CD4-positive, alpha-beta T cell treated with Interleukin-4 for 4 hours (primary cell): ENCODE data around the gene CHAF1B.
A peak's percentile ranks its signal among the peaks of the same experiment; 100 is the strongest.

Experiments
- DNase-seq: peaks from one replicate; pipeline ENCODE4 v3.0.0-alpha.2; 2020

Gene CHAF1B

GRCh38 chr21:36429947-36430546, 44.9 kb downstream of the CHAF1B start:
- peak; percentile 85 for DNase-seq

DNA sequence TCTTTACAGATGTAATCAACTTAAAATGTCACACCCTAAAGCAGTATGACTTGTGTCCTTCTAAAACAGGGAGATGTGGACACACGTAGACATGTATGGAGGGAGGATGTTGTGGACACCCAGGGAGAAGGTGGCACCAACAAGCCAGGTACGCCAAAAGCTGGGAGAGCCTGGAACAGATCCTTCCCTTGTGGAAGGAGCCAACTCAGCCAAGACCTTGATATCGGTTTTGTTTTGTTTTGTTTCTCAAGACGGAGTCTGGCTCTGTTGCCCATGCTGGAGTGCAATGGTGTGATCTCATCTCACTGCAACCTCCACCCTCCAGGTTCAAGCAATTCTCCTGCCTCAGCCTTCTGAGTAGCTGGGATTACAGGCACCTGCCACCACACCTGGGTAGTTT, 45.6 kb downstream of the CHAF1B start:
- DNase-seq = no peak

- no peak for DNase-seq
These were observed 46.1 kb downstream of the CHAF1B start for GRCh38 chr21:36431252-36431651.

DNA sequence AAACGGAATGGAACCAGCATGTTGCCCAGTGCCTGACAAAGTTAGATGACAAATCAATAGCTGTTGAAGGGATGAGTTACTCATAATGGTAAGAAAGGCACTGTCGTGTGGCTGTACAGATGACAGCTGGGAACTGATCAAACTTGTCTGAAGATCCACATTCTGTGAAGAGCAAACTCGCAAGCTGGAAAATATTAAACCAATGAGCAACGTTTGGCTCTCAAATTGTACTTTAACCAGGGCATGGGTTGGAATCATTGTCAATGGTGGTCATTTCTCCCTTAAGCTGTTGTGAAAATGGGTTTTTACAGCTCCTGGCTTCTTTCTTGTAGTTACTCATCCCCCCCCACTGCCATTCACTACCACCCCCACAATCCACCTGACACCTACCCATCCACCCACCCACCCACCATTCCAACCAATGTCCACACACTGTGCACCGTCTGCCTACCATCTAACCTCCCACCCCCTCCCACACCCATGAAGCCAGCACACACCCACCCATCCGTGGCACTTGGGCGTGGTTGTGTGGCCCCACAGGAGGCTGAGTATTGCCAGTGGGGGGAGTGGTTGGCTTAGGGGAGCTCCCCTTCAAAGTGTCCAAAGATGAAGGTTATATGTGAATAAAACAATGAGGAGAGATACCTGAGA, 48.0 kb downstream of the CHAF1B start:
- DNase-seq = no peak

- DNase-seq = no peak
These were observed 49.0 kb downstream of the CHAF1B start for GRCh38 chr21:36434144-36434543.

DNA sequence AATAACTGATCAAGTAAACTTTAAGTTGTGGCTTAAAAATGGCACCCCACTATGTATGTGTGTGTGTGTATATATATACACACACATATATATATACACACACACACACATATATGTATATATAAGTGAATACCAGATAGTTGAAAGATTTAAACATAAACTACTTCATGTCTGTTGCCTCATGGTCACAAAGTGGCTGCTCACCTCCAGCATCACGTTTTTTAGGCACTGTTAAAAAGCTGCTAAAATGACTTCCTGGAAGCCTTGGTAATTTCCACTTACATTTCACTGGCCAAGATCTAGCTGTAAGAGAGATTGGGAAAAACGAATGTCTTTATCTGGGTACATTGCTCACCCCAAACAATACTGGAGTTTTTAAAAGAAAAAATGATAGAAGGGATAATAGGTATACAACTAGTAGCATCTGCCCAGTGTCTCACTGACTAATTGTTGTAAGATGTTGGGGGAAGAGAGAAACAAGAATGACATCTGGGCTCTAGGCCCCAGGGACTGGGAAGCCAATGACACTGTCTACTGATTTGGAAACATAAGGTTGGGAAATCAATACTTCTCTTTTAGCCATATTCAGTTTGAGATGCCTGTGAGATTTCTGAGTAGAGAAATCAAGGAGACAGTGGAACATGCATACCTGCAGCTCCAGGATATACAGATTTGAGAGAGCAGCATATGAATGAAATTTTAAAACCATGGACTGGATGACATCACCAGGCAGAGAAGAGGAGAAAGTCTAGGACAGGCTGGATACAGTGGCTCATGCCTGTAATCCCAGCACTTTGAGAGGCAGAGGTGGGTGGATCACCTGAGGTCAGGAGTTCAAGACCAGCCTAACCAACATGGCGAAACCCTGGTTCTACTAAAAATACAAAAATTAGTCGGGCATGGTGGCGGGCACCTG, 51.9 kb downstream of the CHAF1B start:
- DNase-seq = no peak

DNA sequence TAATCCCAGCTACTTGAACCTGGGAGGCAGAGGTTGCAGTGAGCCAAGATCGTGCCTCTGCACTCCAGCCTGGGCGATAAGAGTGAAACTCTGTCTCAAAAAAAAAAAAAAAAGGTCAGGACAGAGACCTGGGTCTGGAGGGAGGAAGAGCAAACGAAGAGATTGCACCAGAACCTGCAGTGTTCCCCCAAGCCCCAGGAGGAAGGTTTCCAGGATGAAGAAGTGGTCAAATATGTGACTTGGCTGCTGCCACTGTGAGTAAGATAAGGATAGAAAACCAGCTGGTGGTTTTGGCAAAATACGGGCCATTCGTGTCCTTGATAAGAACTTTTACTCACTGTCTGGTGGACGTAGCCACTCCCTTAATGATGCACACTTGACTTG, 52.5 kb downstream of the CHAF1B start:
- DNase-seq = no peak

DNA sequence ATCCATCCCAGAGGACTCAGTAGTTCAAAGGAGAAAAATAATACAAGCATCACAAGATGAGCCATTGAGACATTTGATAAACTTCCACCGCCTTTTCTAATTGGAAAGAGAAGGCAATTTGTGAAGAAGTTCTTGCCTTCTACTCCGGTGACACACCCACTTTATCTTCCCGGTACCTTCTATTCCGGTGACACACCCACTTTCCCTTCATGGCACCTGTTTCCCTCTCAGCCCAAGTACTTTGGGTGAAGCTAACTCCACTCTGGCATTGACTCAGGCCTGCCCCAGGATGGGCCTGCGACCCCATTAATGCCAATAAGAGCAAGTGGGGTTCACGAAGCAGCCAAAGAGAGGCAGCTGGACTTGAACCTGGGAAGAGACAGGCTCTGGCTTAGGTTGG, 56.5 kb downstream of the CHAF1B start:
- DNase-seq = no peak

- DNase-seq = no peak
These were observed 61.1 kb downstream of the CHAF1B start for GRCh38 chr21:36446301-36446700.

DNA sequence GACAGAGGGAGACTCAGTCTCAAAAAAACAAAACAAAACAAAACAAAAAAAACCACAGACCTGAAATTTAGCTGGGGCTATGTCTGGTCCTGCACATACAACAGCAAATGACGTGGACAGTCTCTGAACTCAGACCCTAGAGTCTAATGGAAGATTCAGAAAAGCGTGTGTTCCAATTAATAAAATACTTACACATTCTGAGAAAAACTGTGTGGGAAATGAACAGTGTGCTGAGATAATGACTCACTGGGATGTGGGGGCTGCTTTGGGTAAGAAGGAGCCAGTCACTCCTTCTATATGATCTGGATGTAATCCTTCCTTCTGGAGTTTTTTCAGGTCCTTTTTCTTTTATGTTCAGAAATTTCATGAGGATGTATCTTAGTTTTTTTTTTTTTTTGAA, 65.3 kb downstream of the CHAF1B start:
- no peak for DNase-seq

DNA sequence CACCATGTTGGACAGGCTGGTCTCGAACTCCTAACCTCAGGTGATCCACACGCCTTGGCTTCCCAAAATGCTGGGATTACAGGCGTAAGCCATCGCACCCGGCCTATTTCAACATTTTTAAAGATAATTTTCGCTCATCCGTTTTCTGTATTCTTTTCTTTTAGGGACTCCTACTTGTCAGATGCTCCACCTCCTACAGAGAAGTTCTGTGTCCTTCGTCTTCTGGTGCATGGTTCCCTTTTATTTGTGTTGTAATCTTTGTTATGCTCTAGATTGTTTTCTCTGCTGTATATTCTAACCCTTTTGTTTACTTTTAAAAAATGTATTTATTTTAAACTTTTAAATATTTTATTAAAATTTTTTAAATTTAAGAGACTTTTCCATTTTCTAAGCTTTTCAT, 66.3 kb downstream of the CHAF1B start:
- DNase-seq = no peak

GRCh38 chr21:36452281-36452825, 67.2 kb downstream of the CHAF1B start:
- no peak for DNase-seq

- DNase-seq = no peak
These were observed 68.9 kb downstream of the CHAF1B start for GRCh38 chr21:36454093-36454531.

DNA sequence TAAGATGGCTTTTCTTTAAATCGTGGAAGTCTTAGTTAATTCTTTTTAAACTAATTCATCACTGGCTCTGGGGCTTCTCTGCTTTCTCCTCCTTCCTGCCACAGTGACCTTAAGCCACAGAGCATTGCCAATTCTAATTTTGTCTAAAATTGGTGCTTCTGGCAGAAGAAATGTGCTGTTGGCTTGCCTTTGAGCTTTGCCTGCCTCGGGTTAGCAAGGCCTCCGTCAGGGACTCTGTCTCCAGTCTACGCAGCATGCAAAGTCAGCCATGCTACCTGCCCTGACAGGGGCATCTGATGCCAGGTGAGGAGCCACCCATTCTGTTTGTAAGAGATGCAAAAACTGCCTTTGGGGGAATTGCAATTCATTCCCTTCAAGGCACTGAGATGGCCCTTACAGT, 69.5 kb downstream of the CHAF1B start:
- no peak for DNase-seq

DNA sequence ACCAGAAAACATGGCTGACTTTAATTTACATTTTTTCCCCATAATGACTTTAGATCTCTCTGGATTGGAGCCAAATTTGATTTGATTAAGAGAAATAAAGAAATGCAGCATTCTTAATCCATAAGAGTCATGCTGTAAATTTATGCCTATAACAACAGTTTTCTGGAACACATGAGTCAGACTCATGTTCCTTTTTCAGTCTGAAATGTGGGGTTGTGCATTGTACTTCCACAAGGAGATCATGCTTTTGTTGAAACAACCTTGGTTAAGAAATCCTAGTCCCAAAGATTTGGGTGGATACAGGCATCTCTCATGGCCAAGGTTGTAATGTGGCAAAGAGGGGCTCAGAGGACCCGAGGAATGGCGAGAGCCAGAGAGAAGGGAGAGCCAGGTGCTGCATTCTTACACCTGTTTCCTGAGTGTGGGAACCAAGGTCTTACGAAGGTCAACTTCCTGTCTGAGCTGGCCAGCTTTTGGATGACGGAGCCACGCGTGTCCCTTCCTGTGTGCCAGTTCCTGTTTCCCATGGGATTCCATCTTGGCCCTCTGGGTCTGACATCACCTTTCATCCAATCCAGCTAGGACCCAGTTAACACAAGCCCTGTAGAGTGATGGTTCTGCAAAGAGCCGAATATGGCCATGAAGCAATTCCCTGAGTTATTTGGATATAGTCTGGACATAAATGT, 71.7 kb downstream of the CHAF1B start:
- DNase-seq = no peak

- DNase-seq = no peak
These were observed 73.9 kb downstream of the CHAF1B start for GRCh38 chr21:36459098-36459497.

DNA sequence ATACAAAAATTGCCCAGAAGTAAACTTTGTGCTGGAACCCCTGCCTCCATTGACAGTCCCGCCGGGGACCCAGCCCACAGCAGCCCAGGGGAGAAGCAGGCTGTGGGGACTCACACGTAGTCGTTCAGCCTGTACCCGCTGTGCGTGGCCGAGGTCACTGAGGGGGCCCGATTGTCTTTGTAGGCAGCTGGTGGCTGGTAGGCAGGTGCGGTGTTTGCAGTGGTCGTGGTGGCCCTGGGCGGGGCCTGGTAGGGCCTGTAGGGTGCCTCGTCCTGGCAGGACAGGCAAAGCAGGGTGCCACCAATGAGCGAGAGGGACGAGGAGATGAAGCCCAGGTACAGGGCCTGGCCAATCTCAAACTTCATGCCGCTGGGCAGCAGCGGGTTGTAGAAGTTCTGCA, 75.7 kb downstream of the CHAF1B start:
- no peak for DNase-seq

- DNase-seq = no peak
These were observed 76.2 kb downstream of the CHAF1B start for GRCh38 chr21:36461277-36461917.

- DNase-seq = no peak
These were observed 76.8 kb downstream of the CHAF1B start for GRCh38 chr21:36461918-36462486.

DNA sequence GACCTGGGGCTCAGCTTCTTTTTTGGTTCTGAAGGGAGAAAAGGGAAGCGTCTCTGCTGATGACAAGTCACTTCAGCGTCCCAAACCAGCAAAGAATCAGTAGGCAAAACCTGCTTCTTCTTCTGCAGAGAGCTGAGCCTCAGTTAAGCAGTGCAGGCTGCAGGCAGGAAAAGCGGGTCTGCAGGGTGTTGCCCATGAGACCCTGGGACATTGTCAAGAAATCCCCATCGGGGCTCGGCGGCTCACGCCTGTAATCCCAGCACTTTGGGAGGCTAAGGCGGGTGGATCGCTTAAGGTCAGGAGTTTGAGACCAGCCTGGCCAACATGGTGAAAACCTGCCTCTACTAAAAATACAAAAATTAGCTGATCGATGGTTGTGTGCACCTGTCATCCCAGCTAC, 78.0 kb downstream of the CHAF1B start:
- DNase-seq = no peak

- no peak for DNase-seq
These were observed 78.8 kb downstream of the CHAF1B start for GRCh38 chr21:36463991-36464390.

- no peak for DNase-seq
These were observed 79.4 kb downstream of the CHAF1B start for GRCh38 chr21:36464590-36464989.
